ENCODE results near the gene NR5A2. TPM values are rescaled to one million over a fixed set of nuclear protein-coding genes. Genes with fewer than 3 reads are reported as not detected.

NR5A2 gene
- polyA plus RNA-seq, 6 donors from 2014 or later: not detected

DNA sequence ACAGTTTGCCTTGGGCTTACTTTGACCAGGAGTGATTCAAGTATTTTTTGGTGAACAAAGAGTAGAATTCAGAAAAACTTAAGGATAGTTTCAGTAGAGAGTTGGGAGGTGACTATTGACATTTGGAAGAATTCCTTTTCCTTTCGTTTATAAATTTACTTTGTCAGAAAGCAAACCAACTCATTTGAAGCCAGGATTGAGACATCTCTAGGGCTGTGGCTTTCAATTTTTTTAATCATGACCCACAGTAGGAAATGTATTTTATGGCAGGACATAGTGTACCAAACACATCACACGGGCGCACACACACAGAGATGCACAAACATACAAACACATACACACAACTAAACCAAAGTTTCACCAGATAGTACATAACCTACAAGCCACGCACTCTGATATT is 24.1 kb downstream of the NR5A2 start:
- no peak overlapping the region for H3K4me3 Mint-ChIP-seq
- H3K27ac Mint-ChIP-seq: no peak overlapping the region
- ATAC-seq (ENCODE audit: low read depth in 2 of 2) (no peak), DNase-seq (no peak)
- peaks cover 17 to 66% (median 51%) of the 10 kb centered on the region in 3 donors for H3K27me3 Mint-ChIP-seq
- H3K9me3 Mint-ChIP-seq: no peaks in the 10 kb centered on the region
- no peaks in the 10 kb centered on the region for H3K36me3 Mint-ChIP-seq
- no peaks in the 10 kb centered on the region for H3K4me1 Mint-ChIP-seq

DNA sequence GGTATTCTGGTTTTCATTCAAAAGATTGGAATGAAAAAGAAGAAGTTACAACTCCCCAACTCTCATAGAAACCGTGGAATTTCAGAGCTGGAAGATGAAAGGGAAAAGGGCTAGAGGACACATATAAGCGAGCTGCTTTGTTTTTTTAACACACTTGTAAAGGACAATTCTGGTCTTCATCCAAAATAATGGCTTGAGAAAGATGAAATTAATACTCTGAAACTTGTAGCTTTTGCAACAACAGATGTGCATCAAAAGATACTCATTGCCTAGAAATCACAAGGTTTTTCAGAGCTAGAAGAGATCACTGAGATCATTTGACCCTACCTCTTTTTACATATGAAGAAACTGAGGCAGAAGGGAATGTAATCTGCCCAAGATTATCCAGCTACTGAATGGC is 25.6 kb downstream of the NR5A2 start:
- no peak overlapping the region for H3K27ac Mint-ChIP-seq
- no peak for ATAC-seq (ENCODE audit: low read depth in 2 of 2)
- H3K4me3 Mint-ChIP-seq: no peak overlapping the region
- no peaks in the 10 kb centered on the region for H3K4me1 Mint-ChIP-seq
- no peaks in the 10 kb centered on the region for H3K9me3 Mint-ChIP-seq
- no peaks in the 10 kb centered on the region for H3K36me3 Mint-ChIP-seq
- DNase-seq: no peak
- peaks cover 28 to 73% (median 58%) of the 10 kb centered on the region in 3 donors for H3K27me3 Mint-ChIP-seq

DNA sequence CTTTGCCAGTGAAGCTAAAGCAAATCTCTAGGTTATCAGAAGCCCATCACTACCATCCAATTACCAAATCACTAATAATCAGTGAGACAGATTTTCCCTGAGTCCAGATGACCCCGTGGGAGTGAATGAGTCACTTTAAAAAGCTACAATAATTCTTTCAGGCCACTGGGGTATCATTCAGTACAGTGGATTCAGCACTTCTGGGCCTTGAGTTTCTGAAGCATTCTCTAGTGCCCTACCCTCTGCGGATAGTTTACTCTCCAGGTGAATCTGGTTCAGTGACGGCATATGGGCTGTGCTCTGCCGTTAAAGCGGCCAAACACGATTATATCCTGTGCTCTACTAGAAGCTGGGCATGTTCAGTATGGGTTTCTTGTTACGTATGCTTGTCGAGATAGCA is 26.1 kb downstream of the NR5A2 start:
- H3K4me3 Mint-ChIP-seq: no peak overlapping the region
- peaks cover 24 to 67% (median 56%) of the 10 kb centered on the region in 3 donors for H3K27me3 Mint-ChIP-seq
- ATAC-seq (ENCODE audit: low read depth in 2 of 2) (no peak), DNase-seq (no peak)
- no peaks in the 10 kb centered on the region for H3K4me1 Mint-ChIP-seq
- H3K27ac Mint-ChIP-seq: no peak overlapping the region
- no peaks in the 10 kb centered on the region for H3K36me3 Mint-ChIP-seq
- H3K9me3 Mint-ChIP-seq: no peaks in the 10 kb centered on the region

DNA sequence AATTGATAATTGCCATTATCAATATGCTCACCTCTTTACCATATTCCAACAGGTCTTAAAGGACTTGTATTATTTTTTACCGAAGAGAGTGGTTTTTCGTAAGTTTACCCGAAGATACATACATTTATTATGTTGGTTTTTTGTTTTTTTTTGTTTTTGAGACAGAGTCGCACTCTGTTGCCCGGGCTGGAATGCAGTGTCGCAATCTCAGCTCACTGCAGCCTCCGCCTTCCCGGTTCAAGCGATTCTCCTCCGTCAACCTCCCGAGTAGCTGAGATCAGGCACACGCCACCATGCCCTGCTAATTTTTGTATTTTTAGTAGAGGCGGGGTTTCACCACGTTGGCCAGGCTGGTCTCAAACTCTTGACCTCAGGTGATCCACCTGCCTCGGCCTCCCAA is 30.8 kb downstream of the NR5A2 start:
- Mint-ChIP-seq H3K9me3 (no peaks in the 10 kb centered on the region), H3K27ac (no peak overlapping the region), H3K27me3 (peaks cover 27 to 52% (median 49%) of the 10 kb centered on the region in 3 donors), H3K4me1 (no peaks in the 10 kb centered on the region), H3K36me3 (no peaks in the 10 kb centered on the region), H3K4me3 (no peak overlapping the region)
- ATAC-seq (ENCODE audit: low read depth in 2 of 2): no peak
- no peak for DNase-seq

DNA sequence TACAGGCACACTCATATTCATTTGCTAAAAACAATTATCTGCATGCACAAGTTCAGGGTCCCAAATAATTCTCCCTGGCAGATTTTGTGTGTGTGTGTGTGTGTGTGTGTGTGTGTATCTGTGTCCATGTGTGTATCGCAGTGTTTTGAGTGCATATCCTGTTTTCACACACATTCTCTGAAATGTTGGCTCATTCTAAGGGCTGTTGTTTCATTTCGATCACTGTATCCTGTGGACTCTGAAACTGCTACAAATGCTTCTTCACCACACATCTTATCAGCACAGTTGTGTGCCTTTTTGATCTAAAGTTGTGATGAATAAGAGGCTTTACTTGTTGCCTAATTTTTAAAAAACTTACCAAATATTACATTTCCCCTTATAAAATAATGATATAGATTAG is 34.6 kb downstream of the NR5A2 start:
- no peaks in the 10 kb centered on the region for H3K36me3 Mint-ChIP-seq
- H3K4me3 Mint-ChIP-seq: no peak overlapping the region
- DNase-seq: no peak
- no peak for ATAC-seq (ENCODE audit: low read depth in 2 of 2)
- peaks cover 33 to 42% (median 40%) of the 10 kb centered on the region in 3 donors for H3K27me3 Mint-ChIP-seq
- H3K4me1 Mint-ChIP-seq: peaks cover 0 to 5% (median 0%) of the 10 kb centered on the region in 3 donors
- H3K27ac Mint-ChIP-seq: no peak overlapping the region
- H3K9me3 Mint-ChIP-seq: no peaks in the 10 kb centered on the region

DNA sequence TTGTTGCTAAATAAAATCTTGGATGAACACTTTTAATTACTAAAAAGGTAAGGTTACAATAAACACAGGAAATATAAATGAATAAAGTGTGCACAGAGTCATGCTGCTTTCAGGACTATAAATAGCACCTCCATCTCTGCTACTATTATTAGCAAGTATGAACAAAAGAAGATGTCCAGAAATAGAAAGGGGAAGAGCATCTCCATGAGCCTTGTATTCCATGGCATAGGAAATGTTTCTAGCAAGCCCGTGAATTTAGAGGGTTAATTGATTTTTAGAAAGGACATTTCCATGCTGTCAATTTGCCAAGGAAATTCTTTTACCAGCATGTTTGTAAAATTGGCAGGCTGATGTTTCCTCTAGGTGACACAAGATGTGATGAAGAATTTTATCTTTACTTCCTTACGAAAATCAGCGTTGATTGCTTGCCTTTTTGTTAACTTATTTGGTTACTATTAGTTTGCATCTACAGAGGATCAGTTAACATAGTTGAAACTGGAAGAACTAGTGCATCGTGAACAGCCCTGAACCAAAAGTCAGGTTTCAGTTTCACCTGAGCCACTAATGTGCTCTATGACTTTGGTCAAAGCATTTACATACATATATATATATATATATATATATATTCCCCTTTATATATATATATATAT is 45.3 kb downstream of the NR5A2 start:
- peaks cover 6 to 12% (median 7%) of the 10 kb centered on the region in 3 donors for H3K4me1 Mint-ChIP-seq
- no peak overlapping the region for H3K4me3 Mint-ChIP-seq
- no peak for DNase-seq
- no peak overlapping the region for H3K27ac Mint-ChIP-seq
- H3K9me3 Mint-ChIP-seq: no peaks in the 10 kb centered on the region
- peaks cover 22 to 40% (median 35%) of the 10 kb centered on the region in 3 donors for H3K27me3 Mint-ChIP-seq
- peak; percentile 28 to 30 for ATAC-seq (ENCODE audit: low read depth in 2 of 2)
- H3K36me3 Mint-ChIP-seq: no peaks in the 10 kb centered on the region

DNA sequence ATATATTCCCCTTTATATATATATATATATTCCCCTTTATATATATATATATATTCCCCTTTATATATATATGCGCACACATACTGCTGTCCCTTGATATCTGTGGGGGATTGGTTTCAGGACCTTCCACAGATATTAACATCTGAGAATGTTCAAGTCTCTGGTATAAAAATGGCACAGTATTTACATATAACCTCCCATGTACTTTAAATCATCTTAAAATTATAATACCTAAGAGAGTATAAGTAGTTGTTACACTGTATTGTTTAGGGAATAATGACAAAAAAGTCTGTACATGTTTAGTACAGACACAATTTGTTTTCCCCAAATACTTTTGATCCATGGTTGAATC is 45.8 kb downstream of the NR5A2 start:
- no peak overlapping the region for H3K27ac Mint-ChIP-seq
- ATAC-seq (ENCODE audit: low read depth in 2 of 2): no peak
- no peak overlapping the region for H3K4me3 Mint-ChIP-seq

DNA sequence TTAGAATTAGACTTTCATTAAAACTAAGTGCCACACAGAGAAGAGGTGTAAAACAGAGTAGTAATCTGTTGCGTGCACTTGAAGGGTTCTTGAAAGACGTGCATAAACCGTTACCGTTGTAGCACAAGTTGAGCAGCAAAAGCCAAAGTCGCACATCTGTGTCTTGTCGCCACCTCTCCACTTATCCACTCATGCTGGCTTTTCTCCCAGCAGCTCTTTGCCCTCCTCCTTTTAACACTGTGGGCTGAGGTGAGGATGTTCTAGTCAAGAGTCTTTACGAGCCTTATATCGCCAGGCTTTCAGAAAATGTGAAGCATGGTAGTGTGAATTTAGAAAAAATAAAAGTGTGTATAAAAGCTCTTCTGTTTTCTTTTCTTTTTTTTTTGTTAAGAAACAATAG is 48.0 kb downstream of the NR5A2 start:
- ATAC-seq (ENCODE audit: low read depth in 2 of 2): no peak
- no peak overlapping the region for H3K4me3 Mint-ChIP-seq
- DNase-seq: no peak
- H3K9me3 Mint-ChIP-seq: no peaks in the 10 kb centered on the region
- peaks cover 15 to 26% (median 24%) of the 10 kb centered on the region in 3 donors for H3K27me3 Mint-ChIP-seq
- H3K36me3 Mint-ChIP-seq: no peaks in the 10 kb centered on the region
- no peak overlapping the region for H3K27ac Mint-ChIP-seq
- peaks cover 6 to 12% (median 7%) of the 10 kb centered on the region in 3 donors for H3K4me1 Mint-ChIP-seq

More for the DNA sequence above, 45.8 kb downstream of the NR5A2 start:
- Mint-ChIP-seq H3K9me3 (no peaks in the 10 kb centered on the region), H3K36me3 (no peaks in the 10 kb centered on the region), H3K4me1 (peaks cover 6 to 12% (median 7%) of the 10 kb centered on the region in 3 donors), H3K27me3 (peaks cover 21 to 36% (median 33%) of the 10 kb centered on the region in 3 donors)
- DNase-seq: no peak

DNA sequence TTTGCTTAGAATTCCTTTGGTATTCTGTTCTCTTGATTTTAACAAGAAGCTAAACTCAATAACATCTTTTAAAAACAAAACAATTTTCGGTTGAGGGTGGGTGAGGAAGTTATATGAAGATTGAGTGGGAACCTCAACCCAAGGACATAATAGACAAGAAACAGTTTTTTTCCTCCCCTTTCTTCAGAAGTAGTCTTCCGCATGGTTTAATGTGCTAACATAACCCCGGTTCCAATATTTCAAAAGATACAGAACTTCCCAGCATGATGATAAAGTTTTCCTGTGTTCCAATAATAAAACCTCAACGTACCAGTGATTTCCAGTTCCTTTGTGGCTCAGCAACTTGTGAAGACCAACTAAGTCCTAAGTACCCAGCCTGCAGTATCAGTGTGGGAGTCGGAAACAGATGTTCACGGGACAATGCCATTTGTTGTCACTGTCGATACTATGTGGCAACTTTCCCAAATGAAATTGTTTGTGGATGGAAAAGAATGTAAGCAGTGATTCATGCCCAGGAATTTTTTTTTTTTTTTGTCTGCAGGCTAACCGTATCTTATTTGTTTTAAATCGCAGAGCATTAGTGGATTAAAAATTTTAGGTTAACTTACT is 48.5 kb downstream of the NR5A2 start:
- Mint-ChIP-seq H3K4me1 (peaks cover 6 to 12% (median 7%) of the 10 kb centered on the region in 3 donors), H3K36me3 (no peaks in the 10 kb centered on the region), H3K9me3 (no peaks in the 10 kb centered on the region), H3K27me3 (peaks cover 15 to 24% (median 21%) of the 10 kb centered on the region in 3 donors), H3K27ac (peak overlapping the region in 1 of 6 donors; percentile 7), H3K4me3 (no peak overlapping the region)
- ATAC-seq (ENCODE audit: low read depth in 2 of 2) (no peak), DNase-seq (no peak)

DNA sequence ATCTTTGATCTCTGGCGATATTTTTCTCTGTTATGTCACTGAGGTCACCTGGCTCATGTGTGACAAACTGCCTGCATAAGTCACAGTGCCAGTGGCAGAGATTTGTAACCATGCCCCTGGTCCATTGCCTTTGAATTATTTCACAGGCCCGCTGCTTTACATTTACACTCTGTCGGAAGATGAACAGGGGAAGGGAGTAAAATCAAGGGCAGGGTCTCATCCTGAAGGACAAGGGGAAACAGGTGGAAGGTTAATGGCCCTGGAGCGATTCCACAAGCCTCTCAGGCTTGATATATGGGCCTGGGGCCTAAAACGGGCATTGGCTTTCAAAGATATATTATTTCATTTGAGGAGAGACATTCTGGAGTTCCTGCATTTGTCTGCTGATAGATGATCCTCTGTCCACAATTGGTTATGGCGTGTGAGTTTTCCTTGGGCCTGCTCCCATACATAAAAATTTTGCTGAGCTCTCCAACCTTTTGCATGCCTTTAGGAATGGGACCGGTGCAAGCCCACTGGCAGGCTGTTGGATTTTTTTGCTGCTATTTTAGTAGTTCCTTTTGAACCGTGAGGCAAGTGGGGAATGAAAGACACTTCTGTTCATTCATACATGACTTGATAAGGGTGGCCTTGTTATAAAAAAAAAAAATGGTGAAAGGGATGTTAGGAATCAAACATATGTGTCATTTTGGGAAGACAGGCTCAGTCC is 51.9 kb downstream of the NR5A2 start:
- DNase-seq (no peak), ATAC-seq (ENCODE audit: low read depth in 2 of 2) (no peak)
- Mint-ChIP-seq H3K9me3 (no peaks in the 10 kb centered on the region), H3K27ac (no peak overlapping the region), H3K4me1 (peaks cover 0 to 6% (median 4%) of the 10 kb centered on the region in 3 donors), H3K36me3 (no peaks in the 10 kb centered on the region), H3K27me3 (peaks cover 11 to 12% (median 12%) of the 10 kb centered on the region in 3 donors), H3K4me3 (no peak overlapping the region)

DNA sequence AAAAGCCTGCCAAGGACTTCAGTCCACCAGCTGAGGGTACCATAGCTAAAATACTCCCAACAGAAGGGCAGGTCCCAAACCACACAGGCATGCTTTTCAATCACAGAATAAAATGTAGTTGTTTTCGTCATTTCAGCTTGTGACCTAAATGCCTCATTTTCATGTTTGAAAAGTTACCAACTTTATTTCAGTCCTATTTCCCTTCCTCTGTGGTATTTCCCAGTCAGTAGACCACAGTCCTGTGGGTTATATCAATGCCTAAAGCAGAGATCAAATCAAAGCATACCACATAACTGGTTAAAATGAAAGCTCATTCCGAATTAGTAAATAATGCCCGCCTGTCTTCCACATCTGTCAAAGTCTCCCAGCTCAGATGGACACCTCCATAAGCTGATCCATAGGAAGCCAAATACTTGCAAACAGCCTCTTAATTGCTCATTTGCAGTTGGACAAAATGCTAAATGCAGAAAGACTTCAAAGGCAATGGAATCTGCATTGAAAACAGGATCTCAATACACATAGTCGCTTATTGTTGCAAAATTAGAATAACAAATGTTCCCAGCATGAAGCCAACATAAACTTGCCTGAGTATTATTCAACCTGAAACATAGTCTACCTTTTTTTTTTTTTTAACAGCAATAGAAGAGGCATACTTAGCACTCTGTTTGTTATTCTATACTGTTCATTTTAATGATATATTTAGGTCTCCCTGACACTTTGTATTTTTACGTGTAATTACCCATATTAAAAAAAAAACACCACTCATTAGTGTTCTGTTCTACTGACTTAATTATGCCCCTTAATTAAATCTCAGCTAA is 53.9 kb downstream of the NR5A2 start:
- ATAC-seq (ENCODE audit: low read depth in 2 of 2) (no peak), DNase-seq (no peak)
- no peaks in the 10 kb centered on the region for H3K36me3 Mint-ChIP-seq
- H3K27me3 Mint-ChIP-seq: peaks cover 0 to 18% (median 18%) of the 10 kb centered on the region in 3 donors
- H3K4me1 Mint-ChIP-seq: no peaks in the 10 kb centered on the region
- no peak overlapping the region for H3K4me3 Mint-ChIP-seq
- H3K27ac Mint-ChIP-seq: no peak overlapping the region
- no peaks in the 10 kb centered on the region for H3K9me3 Mint-ChIP-seq

DNA sequence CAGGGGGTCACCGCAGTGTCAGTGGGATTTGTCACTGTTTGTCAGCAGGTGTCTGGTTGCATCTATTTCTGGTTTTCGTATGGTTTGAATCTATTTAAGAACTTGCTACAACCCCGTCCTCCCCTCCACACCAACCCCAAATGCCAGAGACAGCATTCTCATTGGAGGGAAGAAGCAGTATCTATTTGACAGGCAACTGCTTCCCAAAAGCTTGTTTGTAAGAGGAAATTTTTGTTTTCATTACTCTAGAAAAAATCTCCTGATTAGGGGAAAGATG is 54.4 kb downstream of the NR5A2 start:
- Mint-ChIP-seq H3K27me3 (peaks cover 0 to 20% (median 19%) of the 10 kb centered on the region in 3 donors), H3K36me3 (no peaks in the 10 kb centered on the region), H3K27ac (no peak overlapping the region), H3K4me3 (no peak overlapping the region), H3K9me3 (no peaks in the 10 kb centered on the region), H3K4me1 (no peaks in the 10 kb centered on the region)
- no peak for DNase-seq
- no peak for ATAC-seq (ENCODE audit: low read depth in 2 of 2)

DNA sequence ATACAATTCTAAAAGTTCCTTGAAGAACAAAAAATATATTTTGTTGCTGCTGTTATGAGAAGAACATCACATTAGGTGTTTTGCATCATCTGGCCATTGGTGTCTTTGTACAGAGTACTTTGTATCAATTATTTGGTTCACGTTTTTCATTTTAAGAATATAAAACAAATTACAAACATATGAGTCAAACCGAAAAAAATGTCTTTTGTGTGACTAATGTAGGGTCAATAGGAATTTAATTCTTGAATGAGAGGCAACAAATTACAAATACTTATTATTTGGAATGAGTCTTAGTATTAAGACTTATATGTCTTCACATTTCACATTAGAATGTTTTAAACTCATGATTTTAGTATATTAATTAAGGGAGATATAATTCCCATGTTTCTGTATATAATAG is 54.8 kb downstream of the NR5A2 start:
- H3K36me3 Mint-ChIP-seq: no peaks in the 10 kb centered on the region
- H3K27me3 Mint-ChIP-seq: peaks cover 0 to 24% (median 23%) of the 10 kb centered on the region in 3 donors
- no peak overlapping the region for H3K27ac Mint-ChIP-seq
- H3K4me3 Mint-ChIP-seq: no peak overlapping the region
- H3K4me1 Mint-ChIP-seq: no peaks in the 10 kb centered on the region
- no peak for ATAC-seq (ENCODE audit: low read depth in 2 of 2)
- H3K9me3 Mint-ChIP-seq: no peaks in the 10 kb centered on the region
- DNase-seq: no peak

All from naive B cell (primary cell).